Right cardiac atrium (tissue), 5 donors: ENCODE data around the gene NCBP3. TPM values are rescaled to one million over a fixed set of nuclear protein-coding genes. Genes with fewer than 3 reads are reported as not detected.

Experiments used
- polyA plus RNA-seq: library from polyadenylated mRNA; stranded (reverse); fragments of 200-250 nt; gene quantifications from one replicate; pipeline ENCODE4 v1.2.3, GENCODE V29; 2013
- total RNA-seq, 4 donors: library from RNA; stranded (reverse); fragmentation: NEBNext Ultra II Directional; extraction: Animal tissue kit (Norgen Biotek cat#: 25700); gene quantifications; one replicate each; pipeline ENCODE4 v1.2.1, GENCODE V29; 2021
- donor health status: healthy with polysubstance abuse.
- donor health status: DM: no; HTN: yes; CAD: no.
- donor health status: DM: no; HTN: no; CAD: no.
- donor health status: DM: no; HTN: yes; CAD: no; lungs with severe emphysema.
- donor health status: DM: yes; HTN: yes; CAD: no.

The NCBP3 gene
- total and polyA plus RNA-seq, 5 donors = 13.9 to 33.5 (median 25.3) TPM

Other genes starting within 250 kb of the NCBP3 start
- 1 to 10 TPM; 3.5 to 4.6 (median 3.7) TPM for gene TRPV1, start 236.8 kb downstream of the NCBP3 start, total RNA-seq
- 3.6 TPM for gene TRPV1, start 236.8 kb downstream of the NCBP3 start, polyA plus RNA-seq
- gene SHPK, start 210.0 kb downstream of the NCBP3 start, total RNA-seq = 1 to 10 TPM; 4.6 to 5.8 (median 4.9) TPM
- 2.9 TPM for gene SHPK, start 210.0 kb downstream of the NCBP3 start, polyA plus RNA-seq
- 10 to 100 TPM in 1 of 4 donors, 1 to 10 TPM in 3; 7.7 to 10.5 (median 8.4) TPM for gene CTNS, start 209.5 kb downstream of the NCBP3 start, total RNA-seq
- 7.4 TPM for gene CTNS, start 209.5 kb downstream of the NCBP3 start, polyA plus RNA-seq
- gene TAX1BP3, start 177.7 kb downstream of the NCBP3 start, total RNA-seq = 100 to 1,000 TPM; 156 to 184 (median 181) TPM
- gene TAX1BP3, start 177.7 kb downstream of the NCBP3 start, polyA plus RNA-seq = 248 TPM
- 10 to 100 TPM; 55.2 to 59.7 (median 56.4) TPM for gene EMC6, start 177.4 kb downstream of the NCBP3 start, total RNA-seq
- 137 TPM for gene EMC6, start 177.4 kb downstream of the NCBP3 start, polyA plus RNA-seq
- gene P2RX5, start 150.1 kb downstream of the NCBP3 start, total RNA-seq = 10 to 100 TPM in 1 of 4 donors, 1 to 10 TPM in 3; 5.8 to 12.5 (median 8.2) TPM
- 9.1 TPM for gene P2RX5, start 150.1 kb downstream of the NCBP3 start, polyA plus RNA-seq
- under 1 TPM; 0.11 to 0.29 (median 0.19) TPM for gene HASPIN, start 122.3 kb downstream of the NCBP3 start, total RNA-seq
- gene HASPIN, start 122.3 kb downstream of the NCBP3 start, polyA plus RNA-seq = 0.11 TPM
- gene ITGAE, start 45.1 kb downstream of the NCBP3 start, total RNA-seq = 10 to 100 TPM; 21.9 to 25.7 (median 23.1) TPM
- gene ITGAE, start 45.1 kb downstream of the NCBP3 start, polyA plus RNA-seq = 39.4 TPM
- gene CAMKK1, start 46.8 kb upstream of the NCBP3 start, total RNA-seq = 1 to 10 TPM; 4.2 to 6.7 (median 6.0) TPM
- 4.5 TPM for gene CAMKK1, start 46.8 kb upstream of the NCBP3 start, polyA plus RNA-seq
- gene P2RX1, start 70.2 kb upstream of the NCBP3 start, total RNA-seq = 1 to 10 TPM in 3 of 4 donors, under 1 TPM in 1; 0.74 to 3.8 (median 1.4) TPM
- 1.1 TPM for gene P2RX1, start 70.2 kb upstream of the NCBP3 start, polyA plus RNA-seq
- 10 to 100 TPM; 10.5 to 16.6 (median 15.5) TPM for gene ATP2A3, start 118.2 kb upstream of the NCBP3 start, total RNA-seq
- 7.9 TPM for gene ATP2A3, start 118.2 kb upstream of the NCBP3 start, polyA plus RNA-seq